Measurements from ENCODE around the gene ZNF407. TPM values are rescaled to one million over a fixed set of nuclear protein-coding genes. Genes with fewer than 3 reads are reported as not detected.

The ZNF407 gene
- total RNA-seq, 2 experiments from 2014 or later, result 12.3 to 12.6 TPM

DNA sequence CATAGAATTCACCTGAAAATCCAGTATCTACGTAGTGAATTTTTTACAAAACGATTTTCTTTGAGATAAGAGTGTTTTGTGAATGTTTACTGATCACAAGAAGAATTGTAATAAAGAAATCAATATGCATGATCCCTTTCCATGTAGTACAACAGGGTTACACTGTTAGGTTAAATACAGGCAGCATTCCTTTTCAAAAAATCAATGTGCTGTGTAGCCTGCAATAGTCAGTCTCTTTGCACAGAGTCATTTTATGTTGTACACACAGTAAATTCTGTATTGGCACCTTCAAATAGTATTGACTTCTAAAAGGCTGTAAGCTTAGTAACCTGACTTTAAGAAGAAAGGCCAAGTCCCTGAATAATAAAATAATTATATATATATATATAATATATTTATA, 63.3 kb downstream of the ZNF407 start:
- POLR2A ChIA-PET, result no interaction called here
- CTCF ChIA-PET, result no interaction called here

DNA sequence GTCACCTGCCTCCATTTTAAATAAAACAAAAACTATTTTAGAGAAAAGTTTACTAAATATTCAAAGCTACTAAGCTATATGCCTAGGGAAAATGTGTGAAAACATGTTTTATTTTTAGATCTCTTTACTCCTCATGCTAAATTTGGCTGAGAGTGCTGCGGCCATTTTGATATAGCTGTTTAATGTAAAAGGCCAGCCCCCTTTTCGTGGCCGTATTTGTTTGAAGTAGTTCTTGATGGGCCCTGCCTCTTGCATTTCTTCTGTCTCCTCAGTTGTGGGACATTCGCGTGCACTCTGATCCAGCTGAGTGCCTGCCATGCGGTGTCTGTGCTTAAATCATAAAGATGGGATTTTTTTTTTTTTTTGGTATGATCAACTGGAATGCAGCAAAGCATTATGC, 64.0 kb downstream of the ZNF407 start:
- ChIA-PET POLR2A (no interaction called here), CTCF (no interaction called here)

GRCh38 chr18:74662622-74663021, 65.0 kb downstream of the ZNF407 start:
- ChIA-PET CTCF (no interaction called here), POLR2A (no interaction called here)

DNA sequence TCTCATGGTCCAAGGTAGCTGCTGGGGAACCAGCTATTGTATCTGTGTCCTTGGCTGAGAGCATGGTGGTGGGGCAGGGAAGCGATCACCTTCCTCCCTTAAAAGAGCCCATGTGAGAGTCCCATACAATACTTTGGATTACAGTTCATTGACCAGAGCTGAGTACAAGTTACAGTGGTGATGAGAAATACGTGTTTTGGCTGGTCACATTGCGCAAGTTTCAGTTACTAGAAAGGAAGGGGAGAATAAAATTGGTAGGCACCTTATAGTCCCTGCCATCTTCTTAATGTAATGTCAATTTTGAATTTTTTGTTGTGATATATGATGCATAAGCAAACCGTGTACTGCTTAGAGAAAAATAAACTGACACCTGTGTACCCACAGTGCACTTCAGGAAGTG, 67.7 kb downstream of the ZNF407 start:
- CTCF ChIA-PET, result no interaction called here
- POLR2A ChIA-PET, result no interaction called here

GRCh38 chr18:74665905-74666304, 68.2 kb downstream of the ZNF407 start:
- ChIA-PET POLR2A (no interaction called here), CTCF (no interaction called here)

DNA sequence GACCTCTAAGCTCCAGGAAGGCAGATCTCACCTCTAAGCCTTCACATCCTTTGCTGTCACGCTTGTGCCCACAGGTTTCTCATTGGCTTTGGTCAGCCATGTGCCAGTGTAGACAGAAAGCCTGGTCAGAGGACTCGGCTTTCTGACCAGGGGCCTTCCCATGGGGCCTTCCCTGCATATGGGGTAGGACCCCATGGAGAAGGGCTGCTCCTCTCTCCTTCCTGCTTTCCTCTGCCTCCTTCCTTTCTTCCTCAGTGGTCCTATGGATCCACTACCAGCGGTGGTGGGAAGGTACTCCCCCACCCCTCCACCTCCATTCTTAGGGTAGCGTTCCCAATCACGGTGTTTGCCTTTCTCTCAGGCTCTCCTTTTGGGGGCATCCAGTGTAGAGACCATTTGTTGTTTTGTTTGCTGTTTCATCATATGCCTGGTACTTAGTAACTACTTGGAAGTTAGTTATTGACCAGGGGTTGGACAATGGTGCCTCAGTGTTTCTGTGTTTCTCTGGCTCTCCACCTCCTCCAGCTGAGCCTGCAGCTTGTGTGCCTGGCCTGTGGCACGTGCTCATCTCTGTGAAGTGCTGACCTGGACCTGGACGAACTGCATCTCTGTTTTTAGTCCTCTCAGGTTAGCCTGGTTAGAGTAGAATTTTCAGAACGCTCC, 71.6 kb downstream of the ZNF407 start:
- ChIA-PET POLR2A (no interaction called here), CTCF (interaction anchor here (1.0 kb wide), 1 partner anchor 17 kb away, joined by 4 read pairs; no protein-coding TSS in a partner anchor)

DNA sequence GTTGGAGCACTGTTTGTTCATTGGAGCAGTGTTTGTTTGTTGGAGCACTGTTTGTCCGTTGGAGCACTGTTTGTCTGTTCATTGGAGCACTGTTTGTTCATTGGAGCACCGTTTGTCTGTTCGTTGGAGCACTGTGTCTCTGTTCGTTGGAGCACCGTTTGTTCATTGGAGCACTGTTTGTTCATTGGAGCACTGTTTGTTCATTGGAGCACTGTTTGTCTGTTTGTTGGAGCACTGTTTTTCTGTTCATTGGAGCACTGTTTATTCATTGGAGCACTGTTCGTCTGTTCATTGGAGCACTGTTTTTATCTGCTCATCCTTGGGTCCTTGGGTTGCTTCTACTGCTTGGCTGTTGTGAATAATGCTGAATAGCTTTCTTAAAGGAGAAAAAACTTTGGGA, 74.7 kb downstream of the ZNF407 start:
- CTCF ChIA-PET, result no interaction called here
- POLR2A ChIA-PET, result no interaction called here

- POLR2A ChIA-PET, result no interaction called here
- CTCF ChIA-PET, result no interaction called here
Measured at GRCh38 chr18:74674487-74674886, 76.8 kb downstream of the ZNF407 start.

GRCh38 chr18:74679006-74679678, 81.5 kb downstream of the ZNF407 start:
- POLR2A ChIA-PET, result no interaction called here
- CTCF ChIA-PET, result no interaction called here

GRCh38 chr18:74679679-74680076, 82.0 kb downstream of the ZNF407 start:
- ChIA-PET POLR2A (no interaction called here), CTCF (no interaction called here)

DNA sequence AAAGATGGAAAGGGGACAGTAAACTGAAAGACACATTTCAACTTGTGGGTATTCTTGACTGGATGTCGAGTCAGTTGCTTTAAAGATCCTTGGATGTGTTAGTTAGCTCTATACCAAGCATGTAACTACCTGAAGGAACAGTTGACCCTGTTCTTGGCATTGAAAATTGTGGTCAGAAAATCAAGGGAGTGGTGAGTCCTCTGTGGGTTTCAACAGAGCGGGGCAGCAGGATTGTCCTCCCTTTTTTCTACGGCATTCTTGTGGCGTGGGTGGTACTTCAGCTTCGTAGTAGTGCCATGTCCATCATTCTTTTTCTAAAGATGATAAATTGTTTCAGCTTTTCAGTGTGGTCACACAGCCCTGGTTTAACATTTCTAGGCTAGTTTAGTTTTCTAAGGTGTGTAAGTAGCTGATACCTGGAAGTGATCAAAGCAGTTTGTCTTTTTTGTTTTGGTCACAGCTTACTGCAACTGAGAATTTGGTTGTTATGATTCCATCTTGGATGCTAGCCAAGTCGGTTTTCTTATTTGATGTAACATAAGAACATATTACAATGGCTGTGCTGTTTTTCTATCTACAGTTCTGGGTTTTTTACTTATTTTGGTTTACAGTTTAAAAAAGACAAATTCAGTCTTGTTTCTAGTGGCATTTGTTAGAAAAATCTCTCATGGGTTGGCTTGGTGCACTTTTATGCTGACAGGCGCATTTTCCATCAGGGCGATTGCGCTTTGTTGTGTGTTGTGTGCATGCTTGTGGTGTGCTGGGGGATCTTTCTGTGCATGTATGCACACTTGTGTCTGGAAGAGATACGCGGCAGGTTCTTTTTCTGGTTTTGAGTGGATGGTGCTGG, 84.7 kb downstream of the ZNF407 start:
- ChIA-PET POLR2A (no interaction called here), CTCF (no interaction called here)

GRCh38 chr18:74682991-74683297, 85.3 kb downstream of the ZNF407 start:
- POLR2A ChIA-PET, result no interaction called here

GRCh38 chr18:74683573-74683972, 85.9 kb downstream of the ZNF407 start:
- ChIA-PET POLR2A (no interaction called here), CTCF (no interaction called here)

More at GRCh38 chr18:74682991-74683297, 85.3 kb downstream of the ZNF407 start:
- CTCF ChIA-PET, result no interaction called here

- ChIA-PET CTCF (no interaction called here), POLR2A (no interaction called here)
Measured at GRCh38 chr18:74689251-74689650, 91.6 kb downstream of the ZNF407 start.

DNA sequence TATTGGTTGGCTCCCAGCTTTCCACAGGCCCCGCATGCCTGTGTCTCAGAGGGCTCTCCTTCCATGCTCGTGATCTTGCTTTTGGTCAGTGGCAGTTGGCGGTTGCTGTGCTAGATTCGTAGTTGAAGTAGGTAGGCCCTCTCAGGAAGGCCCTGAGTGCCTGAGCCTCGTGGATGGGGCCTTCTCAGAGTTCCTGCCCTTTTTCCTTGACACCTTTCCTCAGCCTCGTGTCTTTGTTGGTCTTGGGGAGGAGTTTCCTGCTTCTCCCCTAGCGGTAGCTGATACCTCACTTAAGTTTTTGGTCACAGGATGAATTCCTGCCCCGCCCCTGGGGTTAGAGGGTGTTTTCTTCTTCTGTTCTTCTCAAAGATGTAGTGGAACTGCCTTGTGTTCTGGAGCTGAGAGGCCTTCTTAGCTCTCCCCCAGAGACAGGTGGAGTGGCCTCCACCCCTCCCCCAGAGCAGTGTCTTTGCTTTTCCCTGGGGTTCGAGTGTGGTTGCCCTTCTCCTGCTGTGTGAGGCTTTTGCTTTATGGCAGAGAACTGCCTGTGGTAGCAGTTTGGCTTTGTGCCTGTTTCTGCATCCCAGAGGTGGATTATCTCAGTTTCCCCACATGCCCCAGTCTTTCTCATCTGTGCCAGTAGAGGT, 94.8 kb downstream of the ZNF407 start:
- ChIA-PET POLR2A (no interaction called here), CTCF (no interaction called here)

DNA sequence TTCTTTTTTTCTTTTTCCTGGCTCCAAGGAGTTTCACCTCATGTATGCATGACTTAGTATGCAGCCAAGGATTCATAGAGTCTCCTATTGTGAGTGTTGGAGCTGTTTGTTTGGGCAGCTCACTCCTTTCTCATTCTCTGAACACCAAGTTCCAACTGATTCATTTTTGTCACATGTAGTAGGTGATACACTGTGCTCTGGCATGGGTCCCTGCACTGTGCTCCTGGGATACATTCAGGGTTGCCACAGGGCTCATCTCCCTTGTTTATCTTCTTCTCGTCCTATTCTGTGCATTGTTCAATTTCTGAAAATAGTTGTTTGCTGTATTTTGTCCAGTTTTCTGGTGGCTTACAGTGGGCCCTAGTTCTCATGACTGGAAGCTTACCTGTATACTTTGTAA, 96.8 kb downstream of the ZNF407 start:
- ChIA-PET CTCF (no interaction called here), POLR2A (no interaction called here)

GRCh38 chr18:74695170-74695569, 97.5 kb downstream of the ZNF407 start:
- ChIA-PET POLR2A (no interaction called here), CTCF (no interaction called here)

DNA sequence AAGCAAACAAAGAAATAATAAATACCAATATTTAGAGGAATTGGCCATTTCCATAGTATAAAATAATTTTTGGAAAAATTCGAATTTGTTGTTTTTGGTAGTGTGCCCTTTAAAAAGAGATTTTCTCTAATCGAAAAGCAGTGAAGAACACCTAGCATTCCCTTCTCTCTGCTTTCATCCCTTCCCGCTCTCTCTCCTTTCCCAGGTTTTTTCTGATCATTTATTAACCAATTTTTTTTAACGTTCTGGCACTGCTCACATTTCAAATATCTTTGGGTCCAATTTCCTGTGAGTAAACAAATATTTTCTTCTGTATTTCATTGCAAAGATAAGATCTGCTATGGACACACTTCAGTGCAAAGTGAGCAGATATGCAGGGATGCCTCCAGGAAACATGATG, 101.2 kb downstream of the ZNF407 start:
- ChIA-PET CTCF (no interaction called here), POLR2A (no interaction called here)

DNA sequence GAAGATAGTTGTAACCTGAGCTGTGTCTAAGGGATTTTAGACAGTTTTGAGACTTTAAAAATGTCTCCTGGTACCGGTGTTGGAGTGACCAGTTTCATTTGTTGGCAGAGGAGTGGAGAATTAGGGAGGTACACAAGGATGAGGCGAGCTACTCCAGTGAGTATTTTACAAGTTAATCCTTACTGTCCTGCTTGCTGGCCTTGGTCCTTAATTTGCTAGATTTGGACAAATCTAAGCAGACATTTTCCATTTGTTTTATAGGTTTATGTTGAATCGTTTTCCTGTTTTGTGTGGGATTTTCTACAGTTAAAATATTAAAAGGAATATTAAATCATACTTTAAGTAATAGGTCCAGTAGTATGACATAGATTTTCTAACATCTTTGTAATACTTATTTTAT, 101.8 kb downstream of the ZNF407 start:
- ChIA-PET POLR2A (no interaction called here), CTCF (no interaction called here)

- ChIA-PET POLR2A (no interaction called here), CTCF (no interaction called here)
Measured at GRCh38 chr18:74702950-74703349, 105.3 kb downstream of the ZNF407 start.

- ChIA-PET CTCF (no interaction called here), POLR2A (no interaction called here)
Measured at GRCh38 chr18:74708169-74708568, 110.5 kb downstream of the ZNF407 start.

Data from activated CD8-positive, alpha-beta memory T cell treated with anti-CD3 and anti-CD28 coated beads for 36 hours (primary cell).